ENCODE measurements around the gene GRIN2A.

DNA sequence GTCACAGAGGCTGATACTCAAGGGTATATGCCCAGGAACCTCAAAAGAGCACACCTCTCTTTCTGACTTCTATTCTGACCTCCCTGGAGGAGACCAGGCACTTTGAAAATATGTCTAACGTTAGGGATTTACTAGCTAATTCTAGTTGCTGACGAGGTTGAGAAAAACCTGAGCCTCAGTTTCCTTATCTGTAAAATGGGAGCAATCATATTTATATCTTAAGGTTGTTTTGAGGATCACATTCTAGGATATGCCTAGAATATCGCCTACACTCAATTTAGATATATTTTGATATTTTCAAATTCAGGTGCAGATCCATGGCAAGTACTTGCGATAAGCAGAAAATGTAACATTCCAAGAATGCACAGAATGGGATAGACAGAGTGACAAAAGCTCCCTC lies 425.8 kb downstream of the GRIN2A start:
- TF ChIP-seq, protein P1, sequence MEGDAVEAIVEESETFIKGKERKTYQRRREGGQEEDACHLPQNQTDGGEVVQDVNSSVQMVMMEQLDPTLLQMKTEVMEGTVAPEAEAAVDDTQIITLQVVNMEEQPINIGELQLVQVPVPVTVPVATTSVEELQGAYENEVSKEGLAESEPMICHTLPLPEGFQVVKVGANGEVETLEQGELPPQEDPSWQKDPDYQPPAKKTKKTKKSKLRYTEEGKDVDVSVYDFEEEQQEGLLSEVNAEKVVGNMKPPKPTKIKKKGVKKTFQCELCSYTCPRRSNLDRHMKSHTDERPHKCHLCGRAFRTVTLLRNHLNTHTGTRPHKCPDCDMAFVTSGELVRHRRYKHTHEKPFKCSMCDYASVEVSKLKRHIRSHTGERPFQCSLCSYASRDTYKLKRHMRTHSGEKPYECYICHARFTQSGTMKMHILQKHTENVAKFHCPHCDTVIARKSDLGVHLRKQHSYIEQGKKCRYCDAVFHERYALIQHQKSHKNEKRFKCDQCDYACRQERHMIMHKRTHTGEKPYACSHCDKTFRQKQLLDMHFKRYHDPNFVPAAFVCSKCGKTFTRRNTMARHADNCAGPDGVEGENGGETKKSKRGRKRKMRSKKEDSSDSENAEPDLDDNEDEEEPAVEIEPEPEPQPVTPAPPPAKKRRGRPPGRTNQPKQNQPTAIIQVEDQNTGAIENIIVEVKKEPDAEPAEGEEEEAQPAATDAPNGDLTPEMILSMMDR (IDR thresholded peaks at IDR 0.05), result no peak
- TF ChIP-seq POLR2A (IDR thresholded peaks at IDR 0.05), result no peak

All from Peyer's patch (tissue), 4 donors.